Measurements from ENCODE around the gene ARHGAP28.

- TF ChIP-seq POLR2AphosphoS5 (IDR thresholded peaks at IDR 0.05; ENCODE audit: low read depth), result no peak
- TF ChIP-seq CTCF (IDR thresholded peaks at IDR 0.05; ENCODE audit: insufficient read depth, low read length), result no peak
Observed at GRCh38 chr18:6881034-6881820, 151.7 kb downstream of the ARHGAP28 start.
